Kidney glomerular epithelial cell (primary cell): ENCODE data around the gene LIME1.
A peak's percentile ranks its signal among the peaks of the same experiment; 100 is the strongest.

ENCODE experiments used
- DNase-seq: peaks from one replicate; lab custom pipeline; 2025; lab: John Stamatoyannopoulos, UW

Gene LIME1

GRCh38 chr20:63697357-63697867, 39.1 kb upstream of the LIME1 start:
- DNase-seq = no peak

- DNase-seq = no peak
Observed at GRCh38 chr20:63697868-63698545, 38.5 kb upstream of the LIME1 start.

DNA sequence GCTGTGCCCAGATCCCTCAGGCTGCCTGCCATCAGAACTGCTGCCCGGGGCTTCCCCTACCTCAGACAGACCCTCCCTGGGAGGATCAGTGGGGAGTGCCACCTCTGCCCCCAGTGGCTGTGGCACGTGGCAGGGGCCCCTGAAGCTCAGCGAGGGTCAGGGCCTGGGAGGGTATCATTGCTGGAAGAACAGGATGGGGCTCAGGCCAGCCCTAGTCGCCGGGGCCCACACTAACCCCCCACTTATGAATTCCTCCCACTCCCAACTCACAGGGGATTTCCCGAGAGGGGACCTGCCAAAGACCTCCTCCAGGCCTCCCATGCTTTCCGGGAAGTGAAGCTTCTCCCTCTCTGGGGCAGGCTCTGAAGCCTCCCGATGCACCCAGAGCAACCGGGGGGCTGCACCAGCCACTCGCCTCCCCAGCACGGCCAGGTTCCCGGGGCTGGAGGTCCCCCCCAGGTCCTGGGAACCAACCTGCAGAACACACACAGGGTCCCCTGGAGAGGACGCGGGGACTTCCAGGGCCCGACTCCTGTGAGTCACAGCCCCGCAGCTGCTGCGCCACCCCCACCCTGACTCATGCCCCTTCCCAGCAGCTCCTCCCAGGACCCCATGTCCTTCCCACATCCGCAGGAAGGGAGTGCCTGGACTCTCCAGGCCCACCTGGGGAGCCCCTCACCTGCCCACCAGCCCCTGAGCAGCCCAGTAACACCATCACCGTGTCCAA, 37.6 kb upstream of the LIME1 start:
- DNase-seq = peak; percentile 92

DNA sequence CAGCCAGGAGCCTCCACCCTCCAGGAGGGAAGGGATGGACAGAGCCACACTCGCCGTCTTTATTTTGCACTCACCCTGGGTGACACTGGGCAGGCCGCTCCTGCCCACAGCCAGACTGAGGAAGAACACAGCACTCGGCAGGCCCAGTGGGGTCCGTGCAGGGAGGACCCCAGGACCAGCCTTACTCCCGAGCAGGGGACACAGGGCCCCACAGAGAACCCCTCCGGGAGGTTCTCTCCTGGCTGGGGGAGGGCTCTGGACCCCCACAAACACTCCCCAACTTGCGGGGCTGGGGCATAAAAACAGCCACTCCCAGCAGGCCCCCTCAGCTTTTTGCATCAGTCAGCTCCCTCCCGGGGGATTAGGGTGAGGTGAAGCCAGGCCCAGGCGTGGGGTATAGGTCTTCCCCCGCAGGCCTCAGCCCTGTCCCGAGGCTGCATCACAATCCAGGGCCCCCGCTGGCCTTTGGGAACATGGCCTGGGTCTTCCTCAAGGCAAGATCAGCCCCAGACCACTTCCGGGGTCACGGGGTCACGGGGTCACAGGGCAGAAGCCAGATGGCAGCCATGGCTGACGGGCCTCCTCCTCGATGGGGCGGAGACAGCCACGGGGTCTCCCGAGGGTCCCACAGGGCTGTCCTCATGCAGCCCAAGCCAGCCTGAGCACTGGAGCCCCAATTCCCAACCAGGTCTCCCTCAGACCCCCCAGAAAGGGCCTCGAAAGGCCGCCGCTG, 36.8 kb upstream of the LIME1 start:
- DNase-seq = no peak

DNA sequence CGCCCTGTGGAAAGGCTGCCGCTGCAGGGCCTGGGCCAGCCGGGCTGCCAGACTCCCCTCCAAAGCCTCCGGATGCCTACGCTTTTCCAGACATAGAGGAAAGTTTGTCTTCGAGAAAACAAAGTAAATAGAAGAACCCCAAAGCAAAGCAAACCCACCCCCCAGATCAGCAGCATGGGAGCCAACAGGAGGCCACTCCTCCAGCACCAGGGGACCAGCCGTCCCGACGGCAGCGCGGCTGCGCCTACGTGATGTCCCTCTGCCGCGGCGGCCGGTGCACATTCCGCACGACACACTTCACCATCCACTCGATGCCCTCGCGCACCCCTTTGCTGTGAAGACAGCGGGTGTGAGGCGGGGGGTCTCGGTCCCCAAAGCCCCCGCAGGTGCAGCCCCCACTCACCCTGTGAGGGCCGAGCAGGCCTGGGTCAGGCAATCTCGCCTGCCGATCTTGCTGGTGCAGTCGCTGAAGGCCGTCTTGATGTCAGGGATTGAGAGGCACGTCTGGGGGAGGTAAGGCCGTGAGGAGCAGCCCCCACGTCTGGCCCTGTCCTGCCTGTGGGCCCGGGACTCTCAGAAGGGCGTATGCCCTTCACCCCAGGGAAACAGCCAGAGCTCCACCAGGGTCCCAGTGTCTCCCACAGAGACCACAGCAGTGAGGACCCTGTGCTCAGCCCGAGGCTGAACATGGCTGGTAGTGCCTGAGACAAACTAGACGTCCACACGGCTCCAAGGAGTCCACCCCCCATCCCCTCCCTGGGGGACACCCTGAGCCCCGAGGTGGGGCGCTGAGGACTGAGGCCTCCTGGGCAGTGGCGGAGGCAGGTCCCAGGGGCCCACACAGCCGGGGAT, 36.0 kb upstream of the LIME1 start:
- no peak for DNase-seq

- no peak for DNase-seq
Observed at GRCh38 chr20:63701051-63701328, 35.5 kb upstream of the LIME1 start.

- DNase-seq = no peak
Observed at GRCh38 chr20:63701329-63702035, 35.0 kb upstream of the LIME1 start.

DNA sequence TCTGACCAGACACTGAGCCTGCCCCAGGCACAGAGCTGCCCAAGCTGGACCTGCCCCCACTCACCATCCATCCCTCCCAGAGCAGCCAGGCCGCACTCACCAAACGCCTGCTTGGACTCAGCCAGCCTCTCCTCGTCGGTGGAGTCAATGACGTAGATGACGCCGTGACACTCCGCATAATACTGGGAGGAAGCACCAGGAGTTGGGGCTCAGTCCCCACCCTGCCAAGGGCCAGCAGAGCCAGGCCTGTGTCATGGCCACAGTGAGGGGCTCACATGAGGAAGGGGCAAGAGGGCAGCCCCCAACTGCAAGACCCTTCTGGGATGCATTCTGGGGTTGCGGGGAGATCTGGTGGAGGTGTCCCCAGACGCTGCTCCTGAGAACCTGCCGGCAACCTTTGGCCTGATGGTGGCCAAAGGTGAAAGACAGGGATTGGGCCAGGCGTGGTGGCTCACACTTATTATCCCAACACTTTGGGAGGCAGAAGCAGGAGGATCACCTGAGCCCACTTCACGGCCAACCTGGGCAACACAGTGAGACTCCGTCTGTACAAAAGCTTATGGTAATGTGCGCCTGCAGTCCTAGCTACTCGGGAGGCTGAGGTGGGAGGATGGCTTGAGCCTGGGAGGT, 34.3 kb upstream of the LIME1 start:
- DNase-seq = no peak

DNA sequence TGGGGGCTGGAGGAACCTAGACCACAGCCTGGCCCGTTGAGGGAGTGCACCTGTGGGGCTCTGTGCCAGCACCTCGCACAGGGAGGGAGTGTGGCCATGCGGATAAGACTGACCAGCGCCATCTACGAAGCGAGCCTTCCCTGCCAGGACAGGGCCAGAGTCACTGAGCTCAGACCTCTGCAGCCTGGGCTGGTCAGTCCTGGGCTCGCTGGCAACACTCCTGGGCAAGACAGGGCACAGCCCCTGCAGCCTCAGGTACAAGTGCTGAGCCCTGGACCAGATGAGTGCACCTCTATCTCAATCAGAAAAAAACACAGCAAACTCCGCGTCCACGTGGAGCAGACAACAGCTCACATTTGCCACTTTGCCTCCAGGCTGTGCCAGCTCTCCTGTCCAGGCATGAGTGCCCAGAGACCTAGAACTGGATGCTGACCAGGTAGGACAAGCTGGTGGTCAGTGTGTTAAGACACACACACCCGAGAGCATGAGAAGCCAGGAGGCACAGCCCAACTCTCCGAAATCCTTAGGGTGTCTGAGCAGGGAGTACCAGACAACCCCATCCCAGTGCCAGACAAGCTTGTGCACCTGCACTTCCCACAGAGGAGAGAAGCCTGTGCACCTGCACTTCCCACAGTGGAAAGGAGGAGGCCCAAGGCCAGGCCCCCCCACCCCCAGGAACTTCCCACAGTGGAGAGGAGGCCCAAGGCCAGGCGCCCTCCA, 33.6 kb upstream of the LIME1 start:
- no peak for DNase-seq

- DNase-seq = no peak
Observed at GRCh38 chr20:63703471-63703975, 32.9 kb upstream of the LIME1 start.

GRCh38 chr20:63703976-63704748, 32.3 kb upstream of the LIME1 start:
- no peak for DNase-seq

- no peak for DNase-seq
Observed at GRCh38 chr20:63704749-63705117, 31.7 kb upstream of the LIME1 start.

- no peak for DNase-seq
Observed at GRCh38 chr20:63705232-63706026, 31.0 kb upstream of the LIME1 start.

DNA sequence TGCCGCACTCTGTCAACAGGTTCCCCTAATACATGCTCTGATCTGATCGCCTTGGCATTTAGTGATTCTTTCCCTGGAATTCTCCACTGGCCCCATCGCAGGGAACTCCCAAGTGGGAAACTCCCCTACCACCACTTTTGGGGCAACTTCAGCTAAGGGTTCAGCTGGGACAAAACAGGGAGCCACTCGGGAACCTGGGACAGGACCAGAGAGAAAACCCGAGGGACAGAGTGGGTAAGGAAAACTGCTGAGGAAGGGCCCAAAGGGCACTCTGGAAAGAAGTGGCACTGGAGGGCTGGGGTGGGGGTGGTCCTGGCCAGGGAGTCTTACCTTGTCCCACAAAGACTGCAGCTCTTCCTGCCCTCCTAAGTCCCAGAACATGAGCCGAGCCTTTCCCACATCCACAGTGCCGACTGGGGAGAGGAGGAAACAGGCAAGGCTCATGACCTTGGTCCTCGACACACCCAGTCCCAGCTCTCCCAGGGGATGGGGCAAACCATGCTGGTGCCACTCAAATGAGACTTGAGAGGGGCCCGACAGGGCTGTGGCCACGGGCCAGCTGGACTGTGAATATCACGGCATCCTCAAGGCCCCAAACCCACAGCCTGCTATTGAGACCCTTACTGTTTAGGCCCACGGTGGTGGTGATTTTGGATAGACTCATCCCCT, 30.3 kb upstream of the LIME1 start:
- no peak for DNase-seq

GRCh38 chr20:63706852-63707557, 29.5 kb upstream of the LIME1 start:
- DNase-seq = no peak

GRCh38 chr20:63707558-63708300, 28.7 kb upstream of the LIME1 start, which contains the start of the genes ARFRP1 and ZGPAT:
Gene ARFRP1, minus strand, starts transcription at chr20:63707976. Its CDS starts 885 bp downstream, at chr20:63707091.
Gene ZGPAT, plus strand, starts transcription at chr20:63708039. Its CDS starts 542 bp downstream, at chr20:63708581.
- peak; percentile 43 for DNase-seq
